HepG2 (cell line): Measurements from ENCODE around the gene ASXL1.

Source experiments
- FOXM1 ChIP-seq: sonication (generic); formaldehyde crosslinking; IDR thresholded peaks from 2 replicates; pipeline ENCODE4 v1.5.0; 2020; ENCODE audit warnings: missing genetic modification reagents
- IKZF4 ChIP-seq: sonication (generic); formaldehyde crosslinking; IDR thresholded peaks from 2 replicates; pipeline ENCODE4 v1.5.1; 2020; ENCODE audit warnings: borderline replicate concordance, mild to moderate bottlenecking, low read depth, missing genetic modification reagents; ENCODE audit errors: not compliant biosample characterization
- ZNF101 ChIP-seq: sonication (generic); formaldehyde crosslinking; IDR thresholded peaks from 2 replicates; pipeline ENCODE4 v1.4.0; 2020; ENCODE audit warnings: mild to moderate bottlenecking, low read depth, missing genetic modification reagents, borderline replicate concordance
- TF ChIP-seq, protein P1 (sequence below): sonication (generic); formaldehyde crosslinking; conservative IDR thresholded peaks from 2 replicates; pipeline ENCODE4 v1.8.0; 2022; ENCODE audit warnings: missing genetic modification reagents

DNA sequence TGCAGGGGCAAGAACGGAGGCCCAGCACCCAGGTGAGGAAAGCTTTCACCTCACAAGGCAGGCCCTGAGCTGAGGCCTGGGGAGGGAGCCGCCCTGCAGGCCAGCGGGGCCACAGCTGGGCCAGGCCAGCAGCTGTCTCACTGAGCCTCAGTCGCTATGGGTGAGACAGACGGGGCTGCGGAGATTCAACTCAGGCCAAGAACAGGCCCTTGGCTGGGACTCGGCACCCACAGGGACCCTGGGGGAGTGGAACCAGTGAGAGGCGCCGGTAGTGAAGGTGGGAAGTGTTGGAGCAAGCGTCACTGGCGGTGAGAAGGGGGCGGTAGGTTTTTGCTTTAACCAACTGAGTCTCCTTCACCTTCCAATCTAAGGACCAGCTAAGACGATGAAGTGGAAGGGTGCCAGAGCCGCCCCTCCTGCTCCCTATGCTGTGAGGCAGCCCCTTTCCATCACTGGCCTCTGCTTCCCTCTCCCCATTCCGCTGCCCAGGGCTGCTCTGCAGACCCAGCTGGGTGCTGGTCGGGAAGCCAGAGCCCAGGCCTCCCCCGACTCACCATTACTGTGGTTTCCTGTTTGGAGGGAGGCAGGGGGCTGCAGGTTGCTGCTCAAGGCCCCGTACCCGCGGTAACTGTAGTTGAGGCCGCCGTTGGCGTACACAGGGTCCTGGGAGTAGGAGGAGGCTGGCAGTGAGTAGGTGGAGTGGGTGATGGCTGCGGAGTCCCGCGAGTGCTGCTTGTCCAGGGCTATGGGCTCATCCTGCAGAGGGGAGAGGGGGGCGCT is 93.7 kb downstream of the ASXL1 start:
- TF ChIP-seq ZNF101 (CRISPR knock-in tag) = no peak
- TF ChIP-seq, protein P1, sequence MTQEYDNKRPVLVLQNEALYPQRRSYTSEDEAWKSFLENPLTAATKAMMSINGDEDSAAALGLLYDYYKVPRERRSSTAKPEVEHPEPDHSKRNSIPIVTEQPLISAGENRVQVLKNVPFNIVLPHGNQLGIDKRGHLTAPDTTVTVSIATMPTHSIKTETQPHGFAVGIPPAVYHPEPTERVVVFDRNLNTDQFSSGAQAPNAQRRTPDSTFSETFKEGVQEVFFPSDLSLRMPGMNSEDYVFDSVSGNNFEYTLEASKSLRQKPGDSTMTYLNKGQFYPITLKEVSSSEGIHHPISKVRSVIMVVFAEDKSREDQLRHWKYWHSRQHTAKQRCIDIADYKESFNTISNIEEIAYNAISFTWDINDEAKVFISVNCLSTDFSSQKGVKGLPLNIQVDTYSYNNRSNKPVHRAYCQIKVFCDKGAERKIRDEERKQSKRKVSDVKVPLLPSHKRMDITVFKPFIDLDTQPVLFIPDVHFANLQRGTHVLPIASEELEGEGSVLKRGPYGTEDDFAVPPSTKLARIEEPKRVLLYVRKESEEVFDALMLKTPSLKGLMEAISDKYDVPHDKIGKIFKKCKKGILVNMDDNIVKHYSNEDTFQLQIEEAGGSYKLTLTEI (CRISPR knock-in tag) = no peak
- no peak for TF ChIP-seq IKZF4 (CRISPR knock-in tag)
- no peak for TF ChIP-seq FOXM1 (CRISPR knock-in tag)
